HepG2 (cell line): ENCODE data around the gene PRKN. TPM values are rescaled to one million over a fixed set of nuclear protein-coding genes. Genes with fewer than 3 reads are reported as not detected.
A peak's percentile ranks its signal among the peaks of the same experiment; 100 is the strongest.

Experiments used
- ATAC-seq: fragments of 200-7000 bp; cut with Tn5 transposase; 3 replicates; pipeline ENCODE4 v1.9.1; 2020; ENCODE audit warnings: mild to moderate bottlenecking, moderate library complexity
- BruUV-seq: library from RNA; stranded (reverse); fragments of 400-500 nt; replicated peaks from 2 replicates; lab custom pipeline; 2021; lab: Mats Ljungman, UMichigan
- CTCF ChIA-PET: fragments of 300-600 bp; formaldehyde crosslinking; extraction: SDS; loops from one replicate; lab custom pipeline; 2021; ENCODE audit warnings: low total read pairs, inconsistent platforms, low intra/inter-chr PET ratio; lab: Yijun Ruan, JAX
- POLR2A ChIA-PET: fragments of 350-600 bp; sonication (Branson Sonifier 250); formaldehyde crosslinking; loops from one replicate; lab custom pipeline; 2020; ENCODE audit warnings: antibody characterized with exemption, inconsistent platforms; lab: Yijun Ruan, JAX
- DNase-seq: peaks from one replicate; pipeline ENCODE4 v3.0.0-alpha.2; 2015; ENCODE audit warnings: low spot score
- FAIRE-seq: peaks from 3 replicates; lab custom pipeline; 2011; peaks lifted over from hg19 to GRCh38; lab: Jason Lieb, UNC
- H2AFZ ChIP-seq: one replicate; pipeline ENCODE4 v1.6.1; 2011; ENCODE audit warnings: low read length, inconsistent platforms
- H3K27ac ChIP-seq: fragments of 300-600 bp; 3 replicates; pipeline ENCODE4 v1.8.0; 2011; ENCODE audit warnings: mixed run types, mild to moderate bottlenecking, mixed read lengths, low read length, inconsistent platforms; ENCODE audit not compliant: insufficient read depth; ENCODE audit errors: extremely low read length
- H3K27me3 ChIP-seq, 2 experiments: fragments of 200-600 bp in 1 of 2; 2 replicates in 1 of 2; 3 replicates in 1 of 2; pipeline versions ENCODE4 v1.6.0 to v1.8.0; 2011; ENCODE audit warnings: low read length in 2 of 2, mild to moderate bottlenecking in 2 of 2, moderate library complexity in 2 of 2, inconsistent platforms in 1 of 2; ENCODE audit not compliant: insufficient read depth in 2 of 2, control insufficient read depth in 1 of 2
- H3K36me3 ChIP-seq, 2 experiments: fragments of 200-600 bp in 1 of 2; replicated peaks in 1 of 2; 2 replicates in 1 of 2; 3 replicates in 1 of 2; pipeline versions ENCODE4 v1.5.1 to v1.8.0; 2011; ENCODE audit warnings: low read length in 2 of 2, inconsistent platforms in 1 of 2; ENCODE audit not compliant: insufficient read depth in 2 of 2, control insufficient read depth in 1 of 2
- H3K4me1 ChIP-seq: 2 replicates; pipeline ENCODE4 v1.5.1; 2012; ENCODE audit warnings: low read length, inconsistent platforms; ENCODE audit not compliant: insufficient read depth
- H3K4me2 ChIP-seq: 2 replicates; pipeline ENCODE4 v1.6.0; 2011; ENCODE audit warnings: low read depth, low read length, inconsistent platforms
- H3K4me3 ChIP-seq, 3 experiments: fragments of 200-600 bp in 1 of 3; sonication (generic), shearing (Covaris generic) in 1 of 3; replicated peaks in 1 of 3; 2 replicates each; pipeline ENCODE4 v1.5.1; 2011 to 2016; ENCODE audit warnings: low read length in 3 of 3, inconsistent platforms in 2 of 3, low read depth in 2 of 3, mild to moderate bottlenecking in 2 of 3, control low read depth in 1 of 3, mixed read lengths in 1 of 3; ENCODE audit not compliant: insufficient read depth in 1 of 3
- H3K79me2 ChIP-seq: one replicate; pipeline ENCODE4 v1.6.1; 2011; ENCODE audit warnings: low read length, inconsistent platforms; ENCODE audit not compliant: insufficient read depth
- H3K9ac ChIP-seq: 2 replicates; pipeline ENCODE4 v1.6.0; 2011; ENCODE audit warnings: mild to moderate bottlenecking, low read depth, low read length, inconsistent platforms; ENCODE audit not compliant: insufficient read depth
- H3K9me3 ChIP-seq: 2 replicates; pipeline ENCODE4 v1.5.1; 2012; ENCODE audit warnings: mild to moderate bottlenecking, low read length
- H4K20me1 ChIP-seq: 2 replicates; pipeline ENCODE4 v1.6.0; 2011; ENCODE audit warnings: inconsistent platforms, mild to moderate bottlenecking, low read length, moderate library complexity; ENCODE audit not compliant: insufficient read depth
- DPF2 ChIP-seq: sonication (generic); formaldehyde crosslinking; IDR thresholded peaks from 2 replicates; pipeline ENCODE4 v1.4.0; 2020; ENCODE audit warnings: mild to moderate bottlenecking, low read depth, missing genetic modification reagents, borderline replicate concordance
- JUND ChIP-seq: sonication (generic); formaldehyde crosslinking; IDR thresholded peaks from 2 replicates; pipeline ENCODE4 v1.8.0; 2022; ENCODE audit warnings: mild to moderate bottlenecking, missing genetic modification reagents
- MNT ChIP-seq: fragments of 450-650 bp; IDR thresholded peaks from 2 replicates; pipeline ENCODE4 v1.6.1; 2016
- TCF12 ChIP-seq, 2 experiments: fragments of 450-650 bp in 1 of 2; sonication (generic) in 1 of 2; formaldehyde crosslinking in 1 of 2; IDR thresholded peaks; 2 replicates each; pipeline versions ENCODE4 v1.6.1 to v1.8.0; 2017 to 2022; ENCODE audit warnings: antibody characterized with exemption in 1 of 2, mild to moderate bottlenecking in 1 of 2, missing genetic modification reagents in 1 of 2, moderate library complexity in 1 of 2
- ZNF468 ChIP-seq: sonication (generic); formaldehyde crosslinking; IDR thresholded peaks from 2 replicates; pipeline ENCODE4 v1.8.0; 2022; ENCODE audit warnings: mild to moderate bottlenecking, moderate library complexity, missing genetic modification reagents
- WGBS: methylation state at CpG from one replicate; pipeline ENCODE4 v1.1.6; 2017; ENCODE audit warnings: low lambda C conversion rate; 5-methylcytosine and 5-hydroxymethylcytosine counted together
- in situ Hi-C: cut with HindIII; loops from 2 replicates; pipeline ENCODE4 v1.10.0; 2017; ENCODE audit warnings: low pct_unique_long_range_greater_than_20kb; ENCODE audit not compliant: extremely low pct_ligation_motif_present
- intact Hi-C: fragments of 100-400 bp; cut with micrococcal nuclease; formaldehyde crosslinking; loops from one replicate; pipeline ENCODE4 v1.10.0; 2022; ENCODE audit not compliant: unreplicated experiment
- polyA plus RNA-seq, 8 experiments: library from polyadenylated mRNA; depleted of rRNA in 3 of 8; stranded (reverse) in 7 of 8; unstranded in 1 of 8; fragments of >200 nt; fragmentation: Illumina TruSeq in 4 of 8; extraction: Trizol in 4 of 8; gene quantifications; 2 replicates each; pipeline versions ENCODE4 v1.2.1 to v1.2.3, GENCODE V29; 2011 to 2016; ENCODE audit warnings: low read depth in 4 of 8, missing spikeins in 1 of 8, mixed read lengths in 1 of 8; ENCODE audit not compliant: insufficient read depth in 1 of 8
- total RNA-seq, 5 experiments: library from RNA; depleted of rRNA; stranded (reverse); fragments of >200 nt; fragmentation: Illumina TruSeq; extraction: Trizol; gene quantifications; 2 replicates each; pipeline ENCODE4 v1.2.3, GENCODE V29; 2016; ENCODE audit warnings: low read depth in 1 of 5

The PRKN gene
- total and polyA plus RNA-seq, 2 of the 13 experiments (the other 11 are each of a cell fraction or from before 2014, with no cell fraction given), result 0.31 to 0.44 TPM

- H4K20me1 ChIP-seq, result no peaks in the 10 kb centered on the region
These were observed 488.2 kb downstream of the PRKN start for GRCh38 chr6:162239330-162239729.

GRCh38 chr6:162238675-162239074 is 488.9 kb downstream of the PRKN start:
- DNase-seq, result no peak
- in situ Hi-C loops, result no loop called here
- H3K36me3 ChIP-seq, result no peaks in the 10 kb centered on the region
- H3K27me3 ChIP-seq, result no peaks in the 10 kb centered on the region
- TF ChIP-seq MNT (peak; percentile 90), TCF12 (IDR thresholded peaks at IDR 0.05) (no peak), TCF12 (CRISPR knock-in tag; IDR thresholded peaks at IDR 0.05) (no peak)
- ATAC-seq, result no peak
- no peaks in the 10 kb centered on the region for H3K79me2 ChIP-seq
- no peak overlapping the region for H3K4me3 ChIP-seq
- BruUV-seq, result no TSS peak
- no peak overlapping the region for H3K27ac ChIP-seq
- ChIA-PET POLR2A (no interaction called here), CTCF (no interaction called here)
- no peaks in the 10 kb centered on the region for H3K4me1 ChIP-seq
- no peak overlapping the region for H2AFZ ChIP-seq
- H3K9me3 ChIP-seq, result no peaks in the 10 kb centered on the region; the same call in 1 of the 2 replicates
- H3K4me2 ChIP-seq, result no peak overlapping the region
- no peak for FAIRE-seq
- no peak overlapping the region for H3K9ac ChIP-seq
- intact Hi-C loops, result no loop called here
- WGBS, result 42% methylated on average over 8 of the region's 8 CpGs
- no peaks in the 10 kb centered on the region for H4K20me1 ChIP-seq

More at GRCh38 chr6:162239330-162239729, 488.2 kb downstream of the PRKN start:
- Histone ChIP-seq H3K9ac (no peak overlapping the region), H3K4me2 (no peak overlapping the region), H2AFZ (no peak overlapping the region), H3K4me3 (no peak overlapping the region), H3K36me3 (no peaks in the 10 kb centered on the region), H3K27me3 (no peaks in the 10 kb centered on the region), H3K27ac (no peak overlapping the region), H3K79me2 (no peaks in the 10 kb centered on the region), H3K4me1 (no peaks in the 10 kb centered on the region), H3K9me3 (no peaks in the 10 kb centered on the region; the same call in 1 of the 2 replicates)
- DNase-seq, result no peak
- 50% methylated on average over 9 of the region's 9 CpGs for WGBS
- no peak for ATAC-seq
- in situ Hi-C loops, result no loop called here
- POLR2A ChIA-PET, result no interaction called here
- no peak for TF ChIP-seq JUND
- no peak for TF ChIP-seq ZNF468 (CRISPR knock-in tag)
- TF ChIP-seq DPF2 (CRISPR knock-in tag), result no peak
- no TSS peak for BruUV-seq
- FAIRE-seq, result no peak
- CTCF ChIA-PET, result no interaction called here
- intact Hi-C loops, result no loop called here
